Loucy (cell line): ENCODE measurements around the gene SEMA6B.

Experiments used
- H2AFZ ChIP-seq: fragments of 200-600 bp; sonication (generic); 2 replicates; pipeline ENCODE4 v1.6.0; 2016; ENCODE audit warnings: antibody characterized with exemption, mild to moderate bottlenecking, low read length, moderate library complexity
- H3F3A ChIP-seq: fragments of 200-600 bp; 2 replicates; pipeline ENCODE4 v1.6.0; 2016; ENCODE audit warnings: antibody characterized with exemption, low read depth, mild to moderate bottlenecking
- H3K27me3 ChIP-seq: fragments of 200-600 bp; sonication (generic); 2 replicates; pipeline ENCODE4 v1.6.1; 2014; ENCODE audit warnings: low read length, mild to moderate bottlenecking; ENCODE audit not compliant: insufficient read depth, poor library complexity, severe bottlenecking
- H3K36me3 ChIP-seq: fragments of 200-600 bp; sonication (generic); 2 replicates; pipeline ENCODE4 v1.6.1; 2016; ENCODE audit warnings: low read length; ENCODE audit not compliant: insufficient read depth
- H3K4me1 ChIP-seq: fragments of 200-600 bp; sonication (generic); 2 replicates; pipeline ENCODE4 v1.5.1; 2014; ENCODE audit warnings: low read length, mild to moderate bottlenecking; ENCODE audit not compliant: insufficient read depth, poor library complexity, severe bottlenecking
- H3K4me2 ChIP-seq: fragments of 200-600 bp; sonication (generic); 2 replicates; pipeline ENCODE4 v1.6.0; 2014; ENCODE audit warnings: antibody characterized with exemption, low read length, low read depth, mild to moderate bottlenecking; ENCODE audit not compliant: poor library complexity, severe bottlenecking
- H3K4me3 ChIP-seq: fragments of 200-600 bp; sonication (generic); 2 replicates; pipeline ENCODE4 v1.5.1; 2014; ENCODE audit warnings: low read length, mild to moderate bottlenecking, mixed read lengths; ENCODE audit not compliant: poor library complexity, severe bottlenecking
- H3K79me2 ChIP-seq: fragments of 200-600 bp; sonication (generic); 2 replicates; pipeline ENCODE4 v1.6.1; 2014; ENCODE audit warnings: low read length; ENCODE audit not compliant: insufficient read depth
- H3K9ac ChIP-seq: fragments of 200-600 bp; sonication (generic); 2 replicates; pipeline ENCODE4 v1.6.0; 2014; ENCODE audit warnings: mild to moderate bottlenecking, low read depth, low read length, moderate library complexity; ENCODE audit not compliant: poor library complexity, severe bottlenecking
- H3K9me2 ChIP-seq: fragments of 200-600 bp; sonication (generic); replicated peaks from 2 replicates; pipeline ENCODE4 v1.6.1; 2016; ENCODE audit warnings: low read depth, low read length, mixed read lengths
- H3K9me3 ChIP-seq: fragments of 200-600 bp; sonication (generic); 2 replicates; pipeline ENCODE4 v1.6.1; 2014; ENCODE audit warnings: mild to moderate bottlenecking, antibody characterized with exemption, low read length, low read depth; ENCODE audit not compliant: insufficient read depth
- H4K20me1 ChIP-seq: fragments of 200-600 bp; sonication (generic); 2 replicates; pipeline ENCODE4 v1.6.0; 2014; ENCODE audit warnings: antibody characterized with exemption, low read length, mild to moderate bottlenecking; ENCODE audit not compliant: insufficient read depth, poor library complexity, severe bottlenecking
- EZH2phosphoT487 ChIP-seq: fragments of 200-600 bp; IDR thresholded peaks from 2 replicates; pipeline ENCODE4 v1.6.1; 2018; ENCODE audit warnings: antibody characterized with exemption, mild to moderate bottlenecking, moderate library complexity, borderline replicate concordance
- TF ChIP-seq, protein P1 (sequence below): fragments of 200-600 bp; sonication (generic); conservative IDR thresholded peaks from 2 replicates; pipeline ENCODE4 v1.5.1; 2014; ENCODE audit warnings: mild to moderate bottlenecking, antibody characterized with exemption, low read length

SEMA6B gene, protein sequence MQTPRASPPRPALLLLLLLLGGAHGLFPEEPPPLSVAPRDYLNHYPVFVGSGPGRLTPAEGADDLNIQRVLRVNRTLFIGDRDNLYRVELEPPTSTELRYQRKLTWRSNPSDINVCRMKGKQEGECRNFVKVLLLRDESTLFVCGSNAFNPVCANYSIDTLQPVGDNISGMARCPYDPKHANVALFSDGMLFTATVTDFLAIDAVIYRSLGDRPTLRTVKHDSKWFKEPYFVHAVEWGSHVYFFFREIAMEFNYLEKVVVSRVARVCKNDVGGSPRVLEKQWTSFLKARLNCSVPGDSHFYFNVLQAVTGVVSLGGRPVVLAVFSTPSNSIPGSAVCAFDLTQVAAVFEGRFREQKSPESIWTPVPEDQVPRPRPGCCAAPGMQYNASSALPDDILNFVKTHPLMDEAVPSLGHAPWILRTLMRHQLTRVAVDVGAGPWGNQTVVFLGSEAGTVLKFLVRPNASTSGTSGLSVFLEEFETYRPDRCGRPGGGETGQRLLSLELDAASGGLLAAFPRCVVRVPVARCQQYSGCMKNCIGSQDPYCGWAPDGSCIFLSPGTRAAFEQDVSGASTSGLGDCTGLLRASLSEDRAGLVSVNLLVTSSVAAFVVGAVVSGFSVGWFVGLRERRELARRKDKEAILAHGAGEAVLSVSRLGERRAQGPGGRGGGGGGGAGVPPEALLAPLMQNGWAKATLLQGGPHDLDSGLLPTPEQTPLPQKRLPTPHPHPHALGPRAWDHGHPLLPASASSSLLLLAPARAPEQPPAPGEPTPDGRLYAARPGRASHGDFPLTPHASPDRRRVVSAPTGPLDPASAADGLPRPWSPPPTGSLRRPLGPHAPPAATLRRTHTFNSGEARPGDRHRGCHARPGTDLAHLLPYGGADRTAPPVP

DNA sequence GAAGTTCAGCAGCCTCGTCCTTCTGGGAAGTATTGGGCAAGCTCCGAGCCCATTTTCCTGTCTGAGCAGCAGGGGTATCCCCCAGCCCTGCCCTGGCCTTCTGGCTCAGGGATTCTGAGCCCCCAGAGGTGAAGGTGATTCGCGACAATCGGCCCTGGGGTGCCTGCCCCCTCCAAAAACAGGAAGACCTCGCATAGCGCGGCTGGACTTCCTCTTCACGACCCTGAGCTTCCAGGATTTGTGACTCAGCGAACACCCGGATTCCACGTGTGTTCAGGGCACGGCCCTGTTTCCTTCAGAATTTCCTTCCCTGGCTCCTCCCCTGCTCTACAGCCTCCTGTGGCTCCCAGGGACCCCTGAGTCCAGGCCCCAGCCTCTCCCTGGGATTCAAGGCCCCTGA, at the start of gene SEMA6B:
SEMA6B (minus strand) TSS at position 116 of the 400 bp plus-strand sequence. CDS start 1,227 bp downstream, outside the sequence.
- Histone ChIP-seq H3K9ac (no peak within 1 kb of the TSS), H3K9me3 (no peaks in the 10 kb centered on the region), H3K36me3 (no peaks in the 10 kb centered on the region), H3K9me2 (no peaks in the 10 kb centered on the region), H2AFZ (no peak within 1 kb of the TSS), H3K4me2 (no peak within 1 kb of the TSS), H3K27me3 (no peaks in the 10 kb centered on the region), H3K4me3 (no peak within 1 kb of the TSS), H3K4me1 (no peaks in the 10 kb centered on the region), H3F3A (no peaks in the 10 kb centered on the region), H3K79me2 (no peaks in the 10 kb centered on the region), H4K20me1 (no peaks in the 10 kb centered on the region)
- no peak for TF ChIP-seq EZH2phosphoT487
- TF ChIP-seq, protein P1, sequence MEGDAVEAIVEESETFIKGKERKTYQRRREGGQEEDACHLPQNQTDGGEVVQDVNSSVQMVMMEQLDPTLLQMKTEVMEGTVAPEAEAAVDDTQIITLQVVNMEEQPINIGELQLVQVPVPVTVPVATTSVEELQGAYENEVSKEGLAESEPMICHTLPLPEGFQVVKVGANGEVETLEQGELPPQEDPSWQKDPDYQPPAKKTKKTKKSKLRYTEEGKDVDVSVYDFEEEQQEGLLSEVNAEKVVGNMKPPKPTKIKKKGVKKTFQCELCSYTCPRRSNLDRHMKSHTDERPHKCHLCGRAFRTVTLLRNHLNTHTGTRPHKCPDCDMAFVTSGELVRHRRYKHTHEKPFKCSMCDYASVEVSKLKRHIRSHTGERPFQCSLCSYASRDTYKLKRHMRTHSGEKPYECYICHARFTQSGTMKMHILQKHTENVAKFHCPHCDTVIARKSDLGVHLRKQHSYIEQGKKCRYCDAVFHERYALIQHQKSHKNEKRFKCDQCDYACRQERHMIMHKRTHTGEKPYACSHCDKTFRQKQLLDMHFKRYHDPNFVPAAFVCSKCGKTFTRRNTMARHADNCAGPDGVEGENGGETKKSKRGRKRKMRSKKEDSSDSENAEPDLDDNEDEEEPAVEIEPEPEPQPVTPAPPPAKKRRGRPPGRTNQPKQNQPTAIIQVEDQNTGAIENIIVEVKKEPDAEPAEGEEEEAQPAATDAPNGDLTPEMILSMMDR: no peak

DNA sequence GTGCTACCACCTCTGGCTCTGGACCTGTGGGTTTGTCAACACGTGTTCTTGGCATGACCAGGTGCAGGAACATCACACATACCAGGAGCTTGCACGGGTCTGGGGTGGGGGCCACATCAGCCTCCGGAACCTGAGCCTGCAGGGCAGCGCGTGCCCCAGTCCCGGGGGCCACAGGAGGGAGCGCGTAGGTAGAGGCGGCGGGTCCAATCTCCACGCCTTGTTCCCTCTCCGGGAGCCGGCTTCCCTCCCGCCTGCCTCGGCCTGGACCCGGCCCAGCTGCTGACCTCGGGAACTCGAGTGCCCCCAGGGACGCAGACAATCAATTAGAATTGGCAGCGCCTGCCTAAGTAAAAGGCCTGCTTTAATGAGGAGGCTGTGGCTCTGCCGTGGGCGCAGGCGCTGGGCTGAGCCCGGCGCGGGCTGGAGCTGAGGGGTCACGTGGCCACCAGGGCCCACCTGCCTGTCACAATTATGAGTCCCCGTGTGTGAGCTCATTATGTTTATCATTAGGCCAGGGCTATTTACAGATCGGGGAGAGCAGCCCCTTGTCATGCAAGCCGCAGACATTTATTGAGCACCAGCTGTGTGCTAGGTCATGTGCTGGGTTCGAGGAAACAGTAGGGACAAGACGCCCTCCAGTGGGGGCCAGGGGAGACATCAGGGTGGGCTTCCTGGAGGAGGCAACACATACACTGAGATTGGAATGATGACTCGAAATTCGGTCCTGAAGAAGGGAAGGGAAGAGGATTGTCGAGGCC, 47.6 kb upstream of the SEMA6B start:
- no peaks in the 10 kb centered on the region for H3F3A ChIP-seq
- H3K4me3 ChIP-seq: no peak overlapping the region
- H3K4me1 ChIP-seq: peaks cover 7% of the 10 kb centered on the region

DNA sequence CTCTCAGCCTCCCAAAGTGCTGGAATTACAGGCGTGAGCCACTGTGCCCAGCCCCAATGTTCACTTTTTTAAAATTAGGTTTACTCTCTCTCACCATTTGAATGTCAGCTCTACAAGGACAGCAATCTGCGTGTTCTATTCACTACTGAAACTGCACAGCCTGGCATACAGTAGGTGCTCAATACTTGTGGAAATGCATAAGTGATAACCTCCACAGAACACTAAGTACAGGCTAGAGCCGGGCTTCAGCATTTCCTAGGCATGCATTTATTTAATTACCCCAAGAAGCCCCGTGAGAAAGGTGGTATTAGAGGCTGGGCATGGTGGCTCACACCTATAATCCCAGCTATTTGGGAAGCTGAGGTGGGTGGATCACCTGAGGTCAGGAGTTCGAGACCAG, 46.7 kb upstream of the SEMA6B start:
- Histone ChIP-seq H3K79me2 (no peaks in the 10 kb centered on the region), H3K9ac (no peak overlapping the region), H3F3A (no peaks in the 10 kb centered on the region), H3K4me3 (no peak overlapping the region), H3K4me2 (no peak overlapping the region), H3K36me3 (no peaks in the 10 kb centered on the region), H4K20me1 (no peaks in the 10 kb centered on the region), H3K27me3 (no peaks in the 10 kb centered on the region), H2AFZ (no peak overlapping the region), H3K9me3 (no peaks in the 10 kb centered on the region), H3K9me2 (no peaks in the 10 kb centered on the region), H3K4me1 (peaks cover 7% of the 10 kb centered on the region)
- no peak for TF ChIP-seq EZH2phosphoT487
- TF ChIP-seq, protein P1: no peak

More for the DNA sequence above, 47.6 kb upstream of the SEMA6B start:
- Histone ChIP-seq H3K9me2 (no peaks in the 10 kb centered on the region), H3K79me2 (no peaks in the 10 kb centered on the region), H3K4me2 (peak overlapping the region; percentile 20), H3K9ac (no peak overlapping the region), H3K27me3 (no peaks in the 10 kb centered on the region), H2AFZ (no peak overlapping the region), H3K9me3 (no peaks in the 10 kb centered on the region), H4K20me1 (no peaks in the 10 kb centered on the region), H3K36me3 (no peaks in the 10 kb centered on the region)
- TF ChIP-seq, protein P1: no peak
- no peak for TF ChIP-seq EZH2phosphoT487
